Spleen (tissue), 11 donors: ENCODE measurements around the gene NANOG. TPM values are rescaled to one million over a fixed set of nuclear protein-coding genes. Genes with fewer than 3 reads are reported as not detected.
"Not testable (repeated sequence)": the region's sequence is repeated elsewhere in the genome, so short reads cannot be mapped to it uniquely, and the experiment has no call there.

ENCODE experiments used
- DNase-seq: peaks from one replicate; pipeline ENCODE4 v3.0.0-alpha.2; 2020
- H3K27ac ChIP-seq, 8 donors: fragments of 200-600 bp; sonication (generic) in 7 of 8; 1 replicate in 4 of 8; 2 replicates in 4 of 8; pipeline versions ENCODE4 v1.5.0 to v1.8.0; 2016 to 2021; ENCODE audit warnings: inconsistent platforms in 4 of 8, mild to moderate bottlenecking in 4 of 8, moderate library complexity in 1 of 8
- H3K27me3 ChIP-seq, 7 donors: fragments of 200-600 bp; sonication (generic) in 6 of 7; replicated peaks in 1 of 7; 1 replicate in 4 of 7; 2 replicates in 3 of 7; pipeline versions ENCODE4 v1.5.0 to v1.8.0; 2016 to 2021; ENCODE audit warnings: inconsistent platforms in 3 of 7, mild to moderate bottlenecking in 1 of 7
- H3K36me3 ChIP-seq, 6 donors: fragments of 200-600 bp; sonication (generic) in 5 of 6; 1 replicate in 4 of 6; 2 replicates in 2 of 6; pipeline versions ENCODE4 v1.5.0 to v1.8.0; 2016 to 2021; ENCODE audit warnings: inconsistent platforms in 2 of 6
- H3K4me1 ChIP-seq, 6 donors: fragments of 200-600 bp; sonication (generic) in 5 of 6; 1 replicate in 3 of 6; 2 replicates in 3 of 6; pipeline versions ENCODE4 v1.5.0 to v1.8.0; 2016 to 2021; ENCODE audit warnings: inconsistent platforms in 3 of 6
- H3K4me3 ChIP-seq, 8 donors: fragments of 200-600 bp; sonication (generic) in 7 of 8; 1 replicate in 4 of 8; 2 replicates in 4 of 8; pipeline versions ENCODE4 v1.5.0 to v1.8.0; 2016 to 2021; ENCODE audit warnings: inconsistent platforms in 4 of 8, mild to moderate bottlenecking in 4 of 8, moderate library complexity in 2 of 8
- H3K9me3 ChIP-seq, 8 donors: fragments of 200-600 bp; sonication (generic) in 7 of 8; 1 replicate in 4 of 8; 2 replicates in 4 of 8; pipeline versions ENCODE4 v1.5.0 to v1.8.0; 2016 to 2021; ENCODE audit warnings: inconsistent platforms in 4 of 8
- POLR2A ChIP-seq, 3 donors: fragments of 450-650 bp; IDR thresholded peaks; one replicate each; pipeline ENCODE4 v1.5.1; 2017; ENCODE audit warnings: antibody characterized with exemption in 3 of 3, mild to moderate bottlenecking in 1 of 3
- POLR2AphosphoS5 ChIP-seq, 3 donors: sonication (generic); formaldehyde crosslinking; IDR thresholded peaks; one replicate each; pipeline ENCODE4 v1.5.1; 2017; ENCODE audit warnings: antibody characterized with exemption in 3 of 3
- WGBS, 5 donors: extraction: QIAGEN DNeasy Blood & Tissue Kit in 3 of 5; methylation state at CpG; one replicate each; pipeline versions ENCODE4 v1.1.5 to v1.1.7; 2013 to 2018; 5-methylcytosine and 5-hydroxymethylcytosine counted together
- intact Hi-C: fragments of 100-400 bp; cut with DNase I; formaldehyde crosslinking; loops from one replicate; pipeline ENCODE4 v1.15.0; 2023; ENCODE audit warnings: low total_unique reads
- polyA plus RNA-seq, 3 donors: library from polyadenylated mRNA; stranded (reverse); fragments of 200-250 nt; gene quantifications; one replicate each; pipeline ENCODE4 v1.2.1, GENCODE V29; 2013
- total RNA-seq, 7 donors: library from RNA; depleted of rRNA in 3 of 7; stranded (reverse); fragments of >200 nt in 3 of 7; fragmentation: NEBNext Ultra II Directional in 4 of 7; extraction: Animal tissue kit (Norgen Biotek cat#: 25700) in 4 of 7; gene quantifications; one replicate each; pipeline versions ENCODE4 v1.1.0 to v1.2.1, GENCODE V29; 2016 to 2021
- TF ChIP-seq, protein P1 (sequence below), 11 experiments: fragments of 200-600 bp in 7 of 11; fragments of 450-650 bp in 4 of 11; sonication (generic) in 4 of 11; IDR thresholded peaks in 8 of 11; conservative IDR thresholded peaks in 3 of 11; 1 replicate in 7 of 11; 2 replicates in 4 of 11; pipeline versions ENCODE4 v1.4.0 to v1.8.0; 2016 to 2021; ENCODE audit warnings: antibody characterized with exemption in 11 of 11, inconsistent platforms in 4 of 11, mild to moderate bottlenecking in 1 of 11
- donor health status: healthy with polysubstance abuse.
- donor health status: DM: no; HTN: no; CAD: no; lungs with moderate emphysema.
- donor health status: DM: no; HTN: no; CAD: no.
- donor health status: Bipolar disorder and iron deficiency.
- donor health status: healthy.
- donor health status: DM: no; HTN: no; CAD: no.
- donor health status: DM: yes; HTN: yes; CAD: no.

NANOG gene
- total and polyA plus RNA-seq, 10 donors: 0.02 to 0.66 (median 0.37) TPM; not detected in 5

DNA sequence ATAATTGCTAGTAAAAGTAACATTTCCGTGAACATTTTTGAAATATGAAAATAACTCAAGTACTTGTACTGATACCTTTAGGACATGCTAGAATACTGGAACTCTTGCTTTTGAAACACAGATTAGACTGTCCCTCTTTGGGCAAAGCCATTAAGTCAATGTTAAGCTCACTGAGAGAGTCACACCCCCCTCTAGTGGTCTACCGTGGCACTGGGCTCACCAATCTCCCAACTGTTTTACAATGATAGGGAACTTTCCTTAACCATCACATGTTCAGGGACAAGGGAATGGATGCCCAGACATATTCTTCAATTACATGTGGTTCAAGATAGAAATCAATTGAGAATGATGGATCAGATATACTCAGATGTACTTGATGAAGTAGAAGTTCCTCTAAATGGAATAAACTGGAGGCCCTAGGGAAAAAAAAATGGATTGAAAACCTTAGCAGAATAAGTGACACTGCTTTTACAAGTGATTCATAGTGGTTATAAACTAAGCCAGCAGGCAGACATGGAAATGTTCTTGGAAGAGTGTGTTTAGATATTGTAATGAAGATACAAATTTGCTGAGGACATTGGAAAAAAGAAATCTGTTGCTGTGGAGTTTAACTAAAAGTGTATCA lies 17.8 kb downstream of the NANOG start:
- H3K27me3 ChIP-seq: peaks cover 0 to 23% (median 0%) of the 10 kb centered on the region in 7 donors
- no peaks in the 10 kb centered on the region for H3K9me3 ChIP-seq
- H3K36me3 ChIP-seq: no peaks in the 10 kb centered on the region
- no peak overlapping the region for H3K4me3 ChIP-seq
- WGBS, 5 donors: 1 to 10% (median 2%) methylated on average over 2 of the region's 2 CpGs
- intact Hi-C loops: loop anchor here (2.0 kb wide), 1 partner anchor 130 kb away; no protein-coding TSS in a partner anchor
- peak; percentile 77 for DNase-seq
- H3K4me1 ChIP-seq: peaks cover 0 to 6% (median 0%) of the 10 kb centered on the region in 6 donors
- TF ChIP-seq POLR2A (IDR thresholded peaks at IDR 0.05) (no peak), POLR2AphosphoS5 (IDR thresholded peaks at IDR 0.05) (no peak)
- TF ChIP-seq, protein P1, sequence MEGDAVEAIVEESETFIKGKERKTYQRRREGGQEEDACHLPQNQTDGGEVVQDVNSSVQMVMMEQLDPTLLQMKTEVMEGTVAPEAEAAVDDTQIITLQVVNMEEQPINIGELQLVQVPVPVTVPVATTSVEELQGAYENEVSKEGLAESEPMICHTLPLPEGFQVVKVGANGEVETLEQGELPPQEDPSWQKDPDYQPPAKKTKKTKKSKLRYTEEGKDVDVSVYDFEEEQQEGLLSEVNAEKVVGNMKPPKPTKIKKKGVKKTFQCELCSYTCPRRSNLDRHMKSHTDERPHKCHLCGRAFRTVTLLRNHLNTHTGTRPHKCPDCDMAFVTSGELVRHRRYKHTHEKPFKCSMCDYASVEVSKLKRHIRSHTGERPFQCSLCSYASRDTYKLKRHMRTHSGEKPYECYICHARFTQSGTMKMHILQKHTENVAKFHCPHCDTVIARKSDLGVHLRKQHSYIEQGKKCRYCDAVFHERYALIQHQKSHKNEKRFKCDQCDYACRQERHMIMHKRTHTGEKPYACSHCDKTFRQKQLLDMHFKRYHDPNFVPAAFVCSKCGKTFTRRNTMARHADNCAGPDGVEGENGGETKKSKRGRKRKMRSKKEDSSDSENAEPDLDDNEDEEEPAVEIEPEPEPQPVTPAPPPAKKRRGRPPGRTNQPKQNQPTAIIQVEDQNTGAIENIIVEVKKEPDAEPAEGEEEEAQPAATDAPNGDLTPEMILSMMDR (IDR thresholded peaks at IDR 0.05 in 8 of 11, conservative IDR thresholded peaks at IDR 0.05 in 3 of 11): peak; percentile 57 to 90 (median 84)
- H3K27ac ChIP-seq: no peak overlapping the region

DNA sequence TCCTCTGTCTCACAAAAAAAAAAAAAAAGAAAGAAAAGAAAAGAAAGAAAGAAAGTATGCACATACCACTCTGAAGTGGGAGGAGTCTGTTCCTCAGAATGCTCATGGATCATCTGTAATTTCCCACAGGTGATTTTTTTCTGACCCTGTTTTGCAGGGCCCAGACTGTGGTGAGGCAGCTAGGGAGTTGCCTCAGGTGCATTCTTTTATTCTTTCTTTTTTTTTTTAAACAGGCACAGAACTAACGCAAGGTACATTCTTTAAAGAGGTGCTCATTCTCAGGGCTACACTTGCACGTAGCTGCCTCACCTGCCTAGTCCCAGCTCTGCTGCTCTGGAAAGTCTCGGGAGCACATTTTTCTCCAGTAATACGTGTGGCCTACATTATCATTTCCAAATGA lies 36.6 kb downstream of the NANOG start:
- H3K4me3 ChIP-seq, intact Hi-C loops, DNase-seq, H3K4me1 ChIP-seq, H3K9me3 ChIP-seq, H3K27ac ChIP-seq, H3K36me3 ChIP-seq, H3K27me3 ChIP-seq: not testable (repeated sequence)
- 76 to 100% (median 86%) methylated on average over 2 to 4 of the region's 4 CpGs for WGBS, 5 donors

DNA sequence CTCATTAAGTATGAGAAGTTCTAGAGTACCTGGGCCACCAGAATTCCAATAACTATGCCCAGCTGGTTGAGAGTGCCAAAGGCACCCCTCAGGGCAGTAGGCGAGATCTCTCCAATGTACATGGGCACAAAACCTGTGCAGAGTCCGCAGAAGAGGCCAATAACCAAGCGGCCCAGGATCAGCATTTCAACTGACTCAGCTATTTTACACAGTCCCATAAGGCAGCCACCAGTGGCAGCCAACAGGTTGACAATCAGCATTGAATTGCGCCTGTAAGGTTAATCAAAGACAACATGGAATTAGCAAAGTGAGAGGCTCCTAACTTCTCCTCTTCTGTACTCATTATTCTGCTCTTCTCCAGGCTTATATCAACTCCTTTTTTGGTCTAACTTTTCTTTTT lies 40.5 kb downstream of the NANOG start:
- H3K27me3 ChIP-seq, H3K9me3 ChIP-seq, H3K36me3 ChIP-seq, H3K4me1 ChIP-seq, H3K4me3 ChIP-seq, H3K27ac ChIP-seq, DNase-seq, intact Hi-C loops: not testable (repeated sequence)
- 90 to 99% (median 93%) methylated on average over 4 of the region's 4 CpGs for WGBS, 5 donors

DNA sequence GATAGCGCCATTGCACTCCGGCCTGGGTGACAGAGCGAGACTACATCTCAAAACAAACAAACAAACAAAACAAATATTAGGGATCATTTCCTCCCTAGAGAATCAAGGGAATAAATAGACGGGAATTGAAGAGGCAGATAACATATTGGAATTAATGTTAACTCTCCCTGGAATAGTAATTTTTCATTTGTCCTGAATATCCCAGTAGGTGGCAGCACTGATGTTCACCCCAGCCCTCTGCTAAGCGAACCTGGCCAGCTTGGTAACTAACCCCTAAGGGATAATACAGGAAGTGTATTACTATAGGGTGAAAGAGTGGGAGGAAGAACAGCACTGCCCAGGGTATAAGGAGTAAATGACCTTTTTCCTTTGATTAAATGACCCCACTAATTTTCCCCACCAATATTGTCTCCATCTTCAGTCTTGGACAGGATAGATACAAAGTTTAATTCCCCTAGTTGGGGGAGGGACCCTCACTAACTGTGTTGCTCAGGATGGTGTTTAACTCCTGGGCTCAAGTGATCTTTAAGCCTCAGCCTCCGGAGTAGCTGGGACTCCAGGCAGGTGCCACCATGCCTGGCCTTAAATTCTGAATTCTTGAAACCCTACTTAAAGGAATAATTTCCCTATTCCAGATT lies 43.0 kb downstream of the NANOG start:
- no peak overlapping the region for H3K4me3 ChIP-seq
- no peaks in the 10 kb centered on the region for H3K36me3 ChIP-seq
- intact Hi-C loops: no loop called here
- peaks cover 0 to 7% (median 3%) of the 10 kb centered on the region in 6 donors for H3K4me1 ChIP-seq
- no peaks in the 10 kb centered on the region for H3K9me3 ChIP-seq
- H3K27ac ChIP-seq: peak overlapping the region in 2 of 8 donors; percentile 27 to 58
- no peak for DNase-seq
- TF ChIP-seq, protein P1 (IDR thresholded peaks at IDR 0.05 in 8 of 11, conservative IDR thresholded peaks at IDR 0.05 in 3 of 11): peak in 7 of 11 experiments; percentile 23 to 68 (median 54)
- TF ChIP-seq POLR2A (IDR thresholded peaks at IDR 0.05) (no peak), POLR2AphosphoS5 (IDR thresholded peaks at IDR 0.05) (no peak)
- WGBS, 5 donors: 57 to 70% (median 61%) methylated on average over 6 of the region's 6 CpGs
- no peaks in the 10 kb centered on the region for H3K27me3 ChIP-seq

DNA sequence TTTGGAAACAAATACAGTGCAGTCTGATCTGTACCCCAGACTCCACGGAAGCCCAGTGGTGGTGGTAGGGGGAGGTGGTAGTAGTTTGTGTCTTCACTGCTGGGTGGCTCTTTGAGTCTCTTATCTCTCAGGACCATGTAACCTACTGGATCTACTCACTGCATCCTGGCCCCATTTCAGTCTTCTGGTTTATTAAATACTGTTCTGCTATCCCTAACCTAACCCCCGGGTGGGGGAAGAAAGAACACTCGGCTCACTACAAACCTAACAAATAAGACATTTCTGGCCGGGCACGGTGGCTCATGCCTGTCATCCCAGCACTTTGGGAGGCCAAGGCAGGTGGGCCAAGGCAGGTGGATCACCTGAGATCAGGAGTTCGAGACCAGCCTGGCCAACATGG lies 44.0 kb downstream of the NANOG start:
- H3K27ac ChIP-seq, H3K9me3 ChIP-seq, H3K4me3 ChIP-seq, H3K36me3 ChIP-seq, H3K27me3 ChIP-seq, intact Hi-C loops: not testable (repeated sequence)
- peak; percentile 25 for DNase-seq
- 68 to 87% (median 77%) methylated on average over 6 of the region's 6 CpGs for WGBS, 5 donors
- H3K4me1 ChIP-seq: peaks cover 0 to 11% (median 3%) of the 10 kb centered on the region in 6 donors
